GM13977 (cell line): ENCODE data around the gene LRP5.

Experiments
- DNase-seq: peaks from one replicate; pipeline ENCODE4 v3.0.0; 2012; ENCODE audit warnings: low spot score
- CTCF ChIP-seq: IDR thresholded peaks from 2 replicates; pipeline ENCODE4 v1.5.1; 2012; ENCODE audit warnings: mild to moderate bottlenecking, control low read depth; ENCODE audit not compliant: insufficient read depth; ENCODE audit errors: extremely low read depth, missing control alignments
- in situ Hi-C: fragments of 300-500 bp; cut with MboI; formaldehyde crosslinking; loops from one replicate; pipeline ENCODE4 v1.12.0; 2022; ENCODE audit warnings: low sequenced_read_pairs, low pct_unique_long_range_greater_than_20kb, mixed read lengths, inconsistent platforms; ENCODE audit not compliant: unreplicated experiment

LRP5 gene

GRCh38 chr11:68424101-68424632 is 111.8 kb downstream of the LRP5 start:
- no peak for DNase-seq
- TF ChIP-seq CTCF, result no peak
- in situ Hi-C loops, result no loop called here

- no peak for DNase-seq
- no peak for TF ChIP-seq CTCF
- in situ Hi-C loops, result no loop called here
These were observed 112.8 kb downstream of the LRP5 start for GRCh38 chr11:68424981-68425865.

GRCh38 chr11:68425866-68426380 is 113.5 kb downstream of the LRP5 start:
- no peak for DNase-seq
- in situ Hi-C loops, result no loop called here
- no peak for TF ChIP-seq CTCF

- no peak for DNase-seq
- TF ChIP-seq CTCF, result no peak
- in situ Hi-C loops, result no loop called here
These were observed 117.3 kb downstream of the LRP5 start for GRCh38 chr11:68429661-68430060.

- DNase-seq, result no peak
- TF ChIP-seq CTCF, result no peak
- in situ Hi-C loops, result no loop called here
These were observed 118.0 kb downstream of the LRP5 start for GRCh38 chr11:68430384-68430783.

GRCh38 chr11:68430801-68431200 is 118.4 kb downstream of the LRP5 start:
- no peak for TF ChIP-seq CTCF
- no peak for DNase-seq
- in situ Hi-C loops, result no loop called here
